GM18526 (cell line): ENCODE measurements around the gene SPATA31E1.
"Not testable (repeated sequence)": the region's sequence is repeated elsewhere in the genome, so short reads cannot be mapped to it uniquely, and the experiment has no call there.

Source experiments
- POLR2A ChIP-seq: IDR thresholded peaks from 3 replicates; pipeline ENCODE4 v1.6.1; 2011; ENCODE audit not compliant: insufficient read length; ENCODE audit errors: extremely low read depth

SPATA31E1 gene

DNA sequence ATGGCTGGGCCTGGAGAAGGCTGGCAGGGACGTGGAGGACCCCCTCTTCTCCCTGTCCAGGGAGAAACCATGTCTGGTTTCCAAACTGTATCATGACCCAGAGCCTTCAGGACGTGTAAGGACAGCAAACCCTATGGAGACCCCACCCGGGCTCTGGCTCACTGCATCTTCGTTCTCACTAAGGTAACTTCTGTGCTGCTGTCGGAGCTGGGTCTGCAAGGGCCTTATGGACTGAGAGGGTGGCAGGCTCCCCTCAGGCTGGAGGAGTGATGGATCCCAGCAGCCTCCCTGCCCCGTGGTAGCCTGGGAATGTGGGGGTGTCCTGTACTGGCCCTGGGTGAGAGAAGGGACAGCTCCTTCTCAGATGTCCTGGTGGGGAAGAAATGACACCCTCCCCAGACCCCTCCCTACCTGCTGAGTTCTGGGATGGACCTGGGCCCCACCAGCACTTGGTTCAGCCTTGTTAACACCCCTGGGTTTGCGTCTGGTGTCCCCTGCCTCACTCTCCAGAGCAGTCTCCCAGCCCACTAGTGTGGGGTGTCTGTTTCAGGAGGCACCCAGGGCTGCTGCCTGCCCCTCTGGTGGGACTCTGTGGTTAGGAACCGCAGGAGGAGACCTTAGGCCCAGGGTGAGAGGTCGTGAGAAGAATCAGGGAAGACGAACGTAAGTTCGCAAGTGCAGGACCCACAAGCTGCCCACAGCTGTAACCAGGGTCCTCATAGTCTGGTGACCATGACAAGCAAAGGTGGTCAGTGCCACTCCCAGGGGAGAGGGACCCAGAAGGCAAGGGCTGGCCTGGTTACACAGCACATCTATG lies 6.6 kb downstream of the SPATA31E1 start:
- TF ChIP-seq POLR2A: no peak

- no peak for TF ChIP-seq POLR2A
Observed at GRCh38 chr9:87889882-87890252, 7.2 kb downstream of the SPATA31E1 start.

- no peak for TF ChIP-seq POLR2A
Observed at GRCh38 chr9:87890837-87891236, 8.2 kb downstream of the SPATA31E1 start.

DNA sequence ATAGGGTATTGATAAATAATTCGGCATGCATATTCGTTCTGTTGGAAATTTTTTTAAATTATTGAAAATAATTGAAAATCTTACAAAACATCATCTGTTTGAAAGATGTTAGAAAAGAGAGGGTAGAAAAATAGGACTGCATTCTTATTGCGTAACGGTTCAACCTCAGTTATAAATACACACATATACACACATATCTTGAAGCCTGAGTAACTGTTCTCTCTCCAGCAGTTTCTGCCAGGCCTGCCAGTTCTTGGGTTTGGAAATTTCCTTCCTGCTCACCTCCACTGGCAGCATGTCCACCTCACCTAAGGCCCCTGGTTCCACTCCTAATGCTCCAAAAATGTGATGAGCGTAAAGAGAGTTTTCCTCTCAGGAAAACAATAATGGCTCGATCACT lies 9.1 kb downstream of the SPATA31E1 start:
- TF ChIP-seq POLR2A: no peak

- no peak for TF ChIP-seq POLR2A
Observed at GRCh38 chr9:87892956-87893355, 10.3 kb downstream of the SPATA31E1 start.

DNA sequence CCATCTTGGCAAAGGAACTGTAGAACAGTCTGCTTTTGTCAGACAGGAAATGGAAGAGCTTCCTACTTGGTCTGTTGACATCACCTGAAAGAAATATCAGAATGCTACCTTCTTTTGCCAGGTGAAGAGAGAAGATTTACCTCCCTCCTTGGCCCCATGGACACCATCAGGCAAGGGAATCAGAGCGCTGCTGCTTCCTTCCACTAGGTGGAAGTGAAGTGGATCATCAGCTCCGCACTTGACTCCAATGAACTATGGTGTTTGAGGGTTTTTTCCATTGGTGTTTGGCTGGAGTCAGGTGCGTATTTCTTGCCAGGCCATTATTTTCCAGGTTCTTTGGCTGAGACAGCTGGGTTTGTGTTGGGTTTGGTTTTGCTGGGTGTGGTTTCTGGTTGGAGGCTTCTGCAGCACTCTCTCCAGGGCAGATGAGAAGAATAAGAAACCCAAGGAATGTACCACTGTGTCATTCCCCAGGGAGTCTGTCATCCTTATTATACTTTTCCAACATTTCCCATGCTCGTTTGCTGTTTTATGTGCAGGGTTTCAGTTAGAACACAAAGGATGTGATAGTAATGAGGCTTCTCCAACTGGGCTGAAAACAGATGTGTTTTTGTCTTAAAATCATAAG lies 12.4 kb downstream of the SPATA31E1 start:
- no peak for TF ChIP-seq POLR2A

GRCh38 chr9:87896891-87897290 lies 14.2 kb downstream of the SPATA31E1 start:
- TF ChIP-seq POLR2A: no peak

GRCh38 chr9:87898151-87898550 lies 15.5 kb downstream of the SPATA31E1 start:
- TF ChIP-seq POLR2A: no peak

GRCh38 chr9:87909310-87910041 lies 26.8 kb downstream of the SPATA31E1 start:
- TF ChIP-seq POLR2A: no peak

- TF ChIP-seq POLR2A: no peak
Observed at GRCh38 chr9:87910821-87911220, 28.1 kb downstream of the SPATA31E1 start.

GRCh38 chr9:87917662-87918061 lies 35.0 kb downstream of the SPATA31E1 start, which contains the start of gene SPATA31C1:
Gene SPATA31C1 (plus strand): TSS chr9:87917962.
- TF ChIP-seq POLR2A: not testable (repeated sequence)
